Lower lobe of right lung (tissue), 2 donors: ENCODE data around the gene TTC1. TPM values are rescaled to one million over a fixed set of nuclear protein-coding genes. Genes with fewer than 3 reads are reported as not detected.
A peak's percentile ranks its signal among the peaks of the same experiment; 100 is the strongest.

Experiments used
- ATAC-seq, 2 donors: fragments of 200-7000 bp; cut with Tn5 transposase; one replicate each; pipeline ENCODE4 v1.9.1; 2020 to 2022; ENCODE audit warnings: mild to moderate bottlenecking in 2 of 2, moderate library complexity in 2 of 2
- DNase-seq: peaks from one replicate; pipeline ENCODE4 v3.0.0-alpha.2; 2020
- H3K27ac ChIP-seq: fragments of 200-600 bp; one replicate; pipeline ENCODE4 v1.8.0; 2022
- H3K27me3 ChIP-seq: fragments of 200-600 bp; one replicate; pipeline ENCODE4 v1.8.0; 2022; ENCODE audit warnings: low read depth
- H3K36me3 ChIP-seq: fragments of 200-600 bp; one replicate; pipeline ENCODE4 v1.8.0; 2022; ENCODE audit warnings: mild to moderate bottlenecking
- H3K4me1 ChIP-seq: fragments of 200-600 bp; one replicate; pipeline ENCODE4 v1.8.0; 2022
- H3K4me3 ChIP-seq: fragments of 200-600 bp; one replicate; pipeline ENCODE4 v1.8.0; 2022; ENCODE audit warnings: mild to moderate bottlenecking
- H3K9me3 ChIP-seq: fragments of 200-600 bp; one replicate; pipeline ENCODE4 v1.8.0; 2022
- CTCF ChIP-seq: fragments of 200-600 bp; IDR thresholded peaks from one replicate; pipeline ENCODE4 v1.8.0; 2022; ENCODE audit warnings: antibody characterized with exemption, mild to moderate bottlenecking
- intact Hi-C: fragments of 100-400 bp; cut with DNase I; formaldehyde crosslinking; loops from one replicate; pipeline ENCODE4 v1.11.0; 2022
- total RNA-seq: library from RNA; stranded (reverse); fragmentation: NEBNext Ultra II Directional; extraction: Animal tissue kit (Norgen Biotek cat#: 25700); gene quantifications from one replicate; pipeline ENCODE4 v1.2.1, GENCODE V29; 2021
- donor health status: DM: no; HTN: yes; CAD: no; lungs with severe emphysema.

Gene TTC1
- total RNA-seq, 1 donor from 2014 or later, result 44.6 TPM

- Histone ChIP-seq H3K27me3 (no peaks in the 10 kb centered on the region), H3K27ac (no peak overlapping the region), H3K36me3 (peaks cover 17% of the 10 kb centered on the region), H3K4me3 (no peak overlapping the region), H3K4me1 (peaks cover 32% of the 10 kb centered on the region), H3K9me3 (no peaks in the 10 kb centered on the region)
- DNase-seq (no peak), ATAC-seq (peak; percentile 89 to 92)
- TF ChIP-seq CTCF, result peak; percentile 76
- intact Hi-C loops, result no loop called here
These were observed 13.0 kb downstream of the TTC1 start for GRCh38 chr5:160021831-160022446.

GRCh38 chr5:160023007-160023907, 14.3 kb downstream of the TTC1 start:
- peak in 1 of 2 donors; percentile 38 for ATAC-seq
- Histone ChIP-seq H3K4me1 (peaks cover 32% of the 10 kb centered on the region), H3K27ac (no peak overlapping the region), H3K27me3 (no peaks in the 10 kb centered on the region), H3K9me3 (no peaks in the 10 kb centered on the region), H3K36me3 (peaks cover 16% of the 10 kb centered on the region), H3K4me3 (no peak overlapping the region)
- DNase-seq, result no peak
- intact Hi-C loops, result no loop called here
- no peak for TF ChIP-seq CTCF

GRCh38 chr5:160023908-160024630, 15.1 kb downstream of the TTC1 start:
- no peak for DNase-seq
- intact Hi-C loops, result no loop called here
- ATAC-seq, result peak in 1 of 2 donors; percentile 22

GRCh38 chr5:160029004-160029403, 20.1 kb downstream of the TTC1 start:
- intact Hi-C loops, result no loop called here
- no peak overlapping the region for H3K27ac ChIP-seq
- H3K9me3 ChIP-seq, result no peaks in the 10 kb centered on the region
- peaks cover 29% of the 10 kb centered on the region for H3K36me3 ChIP-seq
- ATAC-seq (no peak), DNase-seq (no peak)
- TF ChIP-seq CTCF, result no peak
- no peaks in the 10 kb centered on the region for H3K27me3 ChIP-seq
- peaks cover 2% of the 10 kb centered on the region for H3K4me1 ChIP-seq
- H3K4me3 ChIP-seq, result no peak overlapping the region

More at GRCh38 chr5:160023908-160024630, 15.1 kb downstream of the TTC1 start:
- no peak for TF ChIP-seq CTCF
- Histone ChIP-seq H3K4me1 (peaks cover 32% of the 10 kb centered on the region), H3K27me3 (no peaks in the 10 kb centered on the region), H3K27ac (no peak overlapping the region), H3K4me3 (no peak overlapping the region), H3K36me3 (peaks cover 16% of the 10 kb centered on the region), H3K9me3 (no peaks in the 10 kb centered on the region)

GRCh38 chr5:160029540-160030139, 20.7 kb downstream of the TTC1 start:
- no peak for TF ChIP-seq CTCF
- no peak overlapping the region for H3K4me3 ChIP-seq
- peaks cover 30% of the 10 kb centered on the region for H3K36me3 ChIP-seq
- H3K4me1 ChIP-seq, result no peaks in the 10 kb centered on the region
- DNase-seq, result no peak
- no peak overlapping the region for H3K27ac ChIP-seq
- no peak for ATAC-seq
- intact Hi-C loops, result no loop called here
- H3K9me3 ChIP-seq, result no peaks in the 10 kb centered on the region
- no peaks in the 10 kb centered on the region for H3K27me3 ChIP-seq
